HL-60/S4 treated with retinoic acid at 250 ng/mL for 4 days and 3 days (cell line): Measurements from ENCODE around the gene TAF9.
"Not testable (repeated sequence)": the region's sequence is repeated elsewhere in the genome, so short reads cannot be mapped to it uniquely, and the experiment has no call there.

Source experiments
- in situ Hi-C: fragments of 300-500 bp; cut with MboI; formaldehyde crosslinking; loops from 2 replicates; pipeline ENCODE4 v1.7.0; 2022; ENCODE audit warnings: low sequenced_read_pairs

Gene TAF9

GRCh38 chr5:69369340-69370121, at the start of gene TAF9, which contains the start of the genes AK6 and RAD17:
TSS of gene TAF9 (minus strand) at chr5:69369520. CDS start at chr5:69365737, 3,783 bp downstream.
TSS of gene AK6 (minus strand) at chr5:69369520. CDS start at chr5:69369490, 30 bp downstream.
TSS of gene RAD17 (plus strand) at chr5:69369818. CDS start at chr5:69372209, 2,391 bp downstream.
- in situ Hi-C loops = no loop called here

GRCh38 chr5:69418554-69418953, 49.2 kb upstream of the TAF9 start:
- in situ Hi-C loops = no loop called here

DNA sequence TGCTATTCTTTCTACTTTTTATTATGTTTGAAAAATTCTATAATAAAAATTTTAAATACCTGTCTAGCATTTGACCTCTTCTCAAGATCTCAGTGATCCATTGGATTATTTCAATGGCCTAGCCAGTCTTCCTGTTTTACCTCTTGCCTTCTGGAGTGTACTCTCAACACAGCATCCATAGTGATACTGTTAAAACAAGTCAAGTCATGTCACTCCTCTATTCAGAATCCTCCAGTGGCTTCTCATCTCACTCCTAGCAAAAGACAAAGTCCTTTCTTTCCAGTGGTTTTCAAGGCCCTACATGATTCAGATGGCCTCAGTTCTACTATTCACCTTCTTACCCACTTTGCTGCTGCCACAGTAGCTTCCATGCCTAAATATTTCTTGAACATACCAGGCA, 47.4 kb upstream of the TAF9 start:
- in situ Hi-C loops = no loop called here

DNA sequence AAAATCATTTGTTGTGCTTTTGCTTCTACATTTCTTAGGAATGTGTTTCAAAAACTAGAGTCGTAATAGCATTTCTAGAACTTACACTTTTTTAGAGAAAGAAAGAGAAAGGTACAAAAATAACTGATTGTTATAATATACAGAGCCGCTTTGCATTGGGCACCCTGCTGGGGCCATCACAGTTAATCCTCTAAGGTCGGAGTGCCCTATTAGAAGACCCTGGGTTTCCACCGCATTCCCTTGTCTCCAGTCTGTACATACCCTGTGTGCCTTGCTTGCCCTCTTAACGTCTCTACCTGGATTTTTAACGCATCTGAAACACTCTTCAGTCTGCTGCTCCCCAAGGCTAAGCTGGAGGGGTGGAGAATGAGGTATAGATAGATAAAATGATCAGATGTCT, 46.9 kb upstream of the TAF9 start:
- in situ Hi-C loops = no loop called here

GRCh38 chr5:69415584-69415958, 46.3 kb upstream of the TAF9 start:
- in situ Hi-C loops = no loop called here

DNA sequence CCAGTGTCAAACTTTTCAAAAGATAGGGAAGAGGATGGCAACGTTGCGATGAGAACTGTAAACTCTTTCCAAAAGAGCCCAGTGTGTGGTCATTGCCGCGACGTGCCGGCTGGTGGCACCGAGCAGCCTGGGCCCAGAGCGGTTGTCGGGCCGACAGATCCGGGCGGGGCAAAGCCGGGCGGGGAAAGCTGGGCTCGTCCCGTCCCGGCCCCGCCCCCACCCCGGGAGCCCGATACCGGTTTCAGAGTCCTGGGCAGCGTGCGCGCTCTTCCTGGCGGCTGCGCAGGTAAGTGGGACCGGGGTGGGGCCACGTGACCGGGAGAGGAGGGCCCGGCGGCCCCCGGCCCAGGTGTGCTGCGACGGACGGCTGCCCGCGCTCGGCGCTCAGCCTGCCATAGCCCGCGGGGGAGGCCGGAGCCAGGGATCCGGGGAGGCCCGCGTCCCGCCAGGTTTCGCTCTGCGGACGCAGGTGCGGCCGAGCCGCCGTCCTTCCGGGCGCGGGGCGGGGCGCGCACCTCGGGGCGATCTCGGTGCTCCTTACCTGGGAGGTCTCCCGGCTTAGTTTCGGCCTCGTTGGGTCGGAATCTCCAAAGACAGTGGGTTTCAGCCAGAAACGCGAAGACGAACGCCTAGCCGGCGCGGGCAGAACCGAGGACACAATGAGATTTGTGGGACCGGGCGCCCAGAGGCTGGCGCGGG, 45.7 kb upstream of the TAF9 start, which contains the start of gene MARVELD2:
TSS of gene MARVELD2 (plus strand) at position 232 of the 699 bp plus-strand sequence. CDS start 4,270 bp downstream, outside the sequence.
- in situ Hi-C loops = no loop called here

DNA sequence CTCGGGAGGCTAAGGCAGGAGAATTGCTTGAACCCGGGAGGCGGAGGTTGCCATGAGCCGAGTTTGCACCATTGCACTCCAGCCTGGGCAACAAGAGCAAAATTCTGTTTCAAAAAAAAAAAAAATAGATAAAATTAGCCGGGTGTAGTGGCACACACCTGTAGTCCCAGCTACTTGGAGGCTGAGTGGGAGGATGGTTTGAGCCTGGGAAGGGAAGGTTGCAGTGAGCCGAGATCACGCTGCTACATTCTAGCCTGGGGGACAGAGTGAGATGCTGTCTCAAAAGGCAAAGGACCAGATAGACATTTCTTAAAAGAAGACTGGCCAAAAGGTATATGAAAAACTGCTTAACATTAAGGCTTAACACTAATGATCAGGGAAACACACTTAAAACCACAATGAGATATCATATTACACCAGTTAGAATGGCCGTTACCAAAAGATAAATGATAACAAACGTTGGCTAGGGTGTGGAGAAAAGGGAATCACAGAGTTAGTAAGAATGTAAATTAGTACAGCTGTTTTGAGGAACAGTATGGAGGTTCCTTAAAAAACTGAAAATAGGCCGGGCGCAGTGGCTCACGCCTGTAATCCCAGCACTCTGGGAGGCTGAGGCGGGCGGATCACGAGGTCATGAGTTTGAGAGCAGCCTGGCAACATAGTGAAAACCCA, 35.5 kb upstream of the TAF9 start:
- in situ Hi-C loops = no loop called here

GRCh38 chr5:69378376-69378775, 9.1 kb upstream of the TAF9 start:
- in situ Hi-C loops = no loop called here

GRCh38 chr5:69374911-69375446, 5.7 kb upstream of the TAF9 start:
- in situ Hi-C loops = no loop called here

DNA sequence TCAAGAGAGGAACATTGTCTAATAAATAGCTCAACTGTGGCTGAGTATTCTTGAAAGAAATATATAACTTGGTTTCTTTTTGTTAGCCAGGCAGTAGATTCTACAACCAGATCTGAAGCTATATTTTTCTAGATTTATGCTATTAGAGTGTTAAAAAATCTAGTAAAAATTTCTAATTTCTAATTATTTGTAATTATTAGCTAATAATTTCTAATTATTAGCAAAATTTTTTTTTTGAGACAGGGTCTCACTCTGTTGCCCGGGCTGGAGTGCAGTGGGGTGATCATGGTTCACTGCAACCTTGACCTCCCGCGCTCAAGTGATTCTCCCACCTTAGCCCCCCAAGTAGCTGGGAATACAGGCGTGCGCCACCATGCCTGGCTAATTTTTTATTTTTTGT, 3.1 kb upstream of the TAF9 start:
- in situ Hi-C loops = no loop called here

- in situ Hi-C loops = not testable (repeated sequence)
These were observed 1.0 kb upstream of the TAF9 start for GRCh38 chr5:69370335-69370734.

GRCh38 chr5:69368458-69369339, 621 bp downstream of the TAF9 start:
- in situ Hi-C loops = no loop called here

- in situ Hi-C loops = no loop called here
These were observed 1.5 kb downstream of the TAF9 start for GRCh38 chr5:69367697-69368279.

DNA sequence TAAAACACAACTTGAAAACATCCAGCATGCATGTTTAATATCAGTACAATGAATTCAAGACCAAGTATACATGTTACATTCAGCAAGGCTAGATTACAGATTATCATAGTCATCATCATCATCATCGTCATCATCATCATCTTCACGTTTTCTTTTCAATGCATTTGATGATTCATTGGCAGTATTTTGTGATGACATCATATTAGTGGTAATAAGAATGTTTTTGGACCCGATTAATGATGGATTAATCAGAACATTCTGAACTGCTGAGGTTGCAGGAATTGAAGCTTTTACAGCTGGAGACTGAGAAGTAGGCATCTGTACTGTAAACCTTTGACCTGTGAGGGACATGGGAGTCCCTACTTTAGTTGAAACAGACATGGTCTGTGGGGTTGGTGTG, 4.5 kb downstream of the TAF9 start:
- in situ Hi-C loops = no loop called here

- in situ Hi-C loops = no loop called here
These were observed 4.9 kb downstream of the TAF9 start for GRCh38 chr5:69364414-69364813.

GRCh38 chr5:69360442-69360841, 8.9 kb downstream of the TAF9 start:
- in situ Hi-C loops = no loop called here

GRCh38 chr5:69359699-69360098, 9.6 kb downstream of the TAF9 start:
- in situ Hi-C loops = no loop called here

GRCh38 chr5:69350664-69351063, 18.7 kb downstream of the TAF9 start:
- in situ Hi-C loops = no loop called here

DNA sequence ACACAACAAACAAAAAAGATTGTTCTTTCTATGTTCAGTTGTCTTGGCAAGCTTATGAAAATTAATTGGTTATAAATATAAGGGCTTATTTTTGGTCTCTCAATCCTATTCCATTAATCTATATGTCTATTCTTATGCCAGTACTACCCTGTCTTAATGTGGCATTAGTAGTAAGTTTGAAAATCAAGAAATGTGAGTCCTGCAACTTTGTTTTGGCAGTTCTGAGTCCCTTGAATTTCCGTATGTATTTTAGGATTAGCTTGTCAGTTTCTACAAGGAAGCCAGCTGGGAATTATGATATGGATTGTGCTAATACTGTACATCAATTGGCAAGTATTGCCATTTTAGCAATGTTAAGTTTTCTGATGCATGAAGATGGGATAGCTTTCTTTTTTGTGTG, 26.2 kb downstream of the TAF9 start:
- in situ Hi-C loops = no loop called here
